Fibroblast of mammary gland (primary cell): ENCODE data around the gene SLC24A3.

Experiments used
- DNase-seq: peaks from one replicate; pipeline ENCODE4 v3.0.0-alpha.2; 2010; ENCODE audit warnings: low read depth
- H3K4me3 ChIP-seq: 2 replicates; pipeline ENCODE4 v1.5.1; 2011; ENCODE audit warnings: low read depth, mild to moderate bottlenecking, low read length, moderate library complexity; ENCODE audit not compliant: control insufficient read depth
- CTCF ChIP-seq: conservative IDR thresholded peaks from 2 replicates; pipeline ENCODE4 v1.5.1; 2011; ENCODE audit warnings: low read depth, low read length, inconsistent platforms; ENCODE audit not compliant: control insufficient read depth, insufficient read depth

Gene SLC24A3

GRCh38 chr20:19593762-19594161, 381.3 kb downstream of the SLC24A3 start:
- no peak for DNase-seq
- TF ChIP-seq CTCF: no peak

DNA sequence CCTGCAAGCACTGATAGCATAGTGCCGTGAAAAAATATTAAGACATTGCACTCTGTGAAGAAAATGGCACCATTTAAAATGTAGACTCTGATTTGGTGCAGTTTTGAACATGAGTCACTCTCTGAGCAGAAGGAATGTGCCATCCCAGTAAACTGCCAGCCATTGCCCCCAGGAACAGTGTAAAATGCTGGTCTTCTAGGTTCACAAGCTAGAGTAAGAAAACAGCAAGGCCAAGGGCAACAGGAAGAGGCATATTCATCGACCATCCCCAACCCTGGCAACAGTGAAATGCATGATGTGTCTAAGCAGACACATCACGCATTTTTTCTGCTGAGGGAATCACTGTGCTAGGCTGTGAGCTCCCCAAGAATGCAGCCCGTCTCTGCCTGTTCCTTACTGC, 382.5 kb downstream of the SLC24A3 start:
- no peak for DNase-seq
- H3K4me3 ChIP-seq: no peak overlapping the region
- no peak for TF ChIP-seq CTCF

More at GRCh38 chr20:19593762-19594161, 381.3 kb downstream of the SLC24A3 start:
- H3K4me3 ChIP-seq: no peak overlapping the region

- no peak for TF ChIP-seq CTCF
- DNase-seq: no peak
- no peak overlapping the region for H3K4me3 ChIP-seq
Measured at GRCh38 chr20:19598117-19598850, 385.8 kb downstream of the SLC24A3 start.

DNA sequence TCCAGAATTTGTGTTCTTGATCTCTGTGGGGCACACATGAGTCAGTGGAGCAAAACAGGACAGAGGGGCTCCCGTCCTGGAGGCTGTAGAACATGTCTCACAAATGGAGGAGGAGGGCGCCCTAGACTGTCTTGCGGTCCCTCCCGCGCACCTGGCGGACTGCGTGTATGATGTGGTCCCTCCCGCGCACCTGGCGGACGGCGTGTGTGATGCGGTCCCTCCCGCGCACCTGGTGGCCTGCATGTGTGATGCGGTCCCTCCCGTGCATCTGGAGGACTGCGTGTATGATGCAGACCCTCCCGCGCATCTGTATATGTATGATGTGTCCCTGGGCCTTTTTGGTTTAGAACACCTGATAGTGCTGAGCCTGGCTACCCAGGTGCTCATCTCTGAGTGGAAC, 386.8 kb downstream of the SLC24A3 start:
- H3K4me3 ChIP-seq: no peak overlapping the region
- no peak for TF ChIP-seq CTCF
- DNase-seq: no peak

DNA sequence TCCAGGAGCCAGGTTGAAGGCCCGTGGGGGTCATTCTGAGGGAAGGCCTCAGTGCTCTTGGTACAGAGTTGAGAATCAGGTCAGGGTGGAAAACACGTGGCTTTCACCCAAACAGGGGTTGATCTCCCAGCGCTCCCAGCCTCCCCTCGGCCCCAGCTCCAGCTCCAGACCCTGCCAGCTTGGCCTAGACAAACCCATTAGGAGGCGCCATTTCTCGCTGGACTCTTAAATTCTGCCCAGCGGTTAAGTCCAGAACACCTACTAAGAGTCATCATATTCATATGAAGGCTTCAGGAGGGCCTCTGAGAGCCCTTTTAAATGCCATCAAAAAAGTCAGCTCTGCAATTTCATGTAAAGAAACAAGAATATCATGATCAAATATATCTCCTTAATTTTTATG, 387.6 kb downstream of the SLC24A3 start:
- no peak for TF ChIP-seq CTCF

DNA sequence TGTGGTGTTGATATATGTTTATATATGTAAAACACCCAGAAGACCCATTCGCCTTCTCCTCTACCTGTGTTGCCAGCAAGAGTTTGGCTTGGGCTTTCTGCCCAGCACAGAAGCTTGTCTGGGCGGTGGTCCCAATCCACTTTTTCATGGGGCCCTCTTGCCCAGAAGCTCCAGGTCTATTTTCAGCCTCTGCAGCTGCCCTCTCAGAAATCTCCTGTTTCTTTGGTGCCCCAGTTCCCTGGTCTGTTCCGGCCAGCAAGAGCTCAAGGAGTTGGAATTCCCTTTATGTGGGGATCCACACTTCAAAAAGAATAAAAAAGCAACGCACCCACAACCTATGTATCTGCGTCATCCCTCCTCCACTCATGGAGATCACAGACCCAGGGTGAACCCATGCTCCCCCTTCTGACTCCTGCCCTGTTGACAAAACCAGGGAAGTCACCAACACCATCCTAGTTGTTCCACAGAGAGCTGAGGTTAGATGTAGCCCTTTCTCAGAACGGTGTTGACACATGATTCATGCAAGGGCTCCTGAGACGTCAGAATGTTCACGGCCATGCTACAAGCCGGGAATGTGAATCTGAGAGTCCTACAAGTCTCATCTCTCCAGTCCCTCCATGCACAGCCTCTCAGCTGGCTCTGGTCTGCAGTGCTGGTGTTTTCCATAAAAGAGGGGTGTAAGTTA, 388.8 kb downstream of the SLC24A3 start:
- no peak for DNase-seq
- no peak for TF ChIP-seq CTCF
- H3K4me3 ChIP-seq: no peak overlapping the region

More for the DNA sequence above, 387.6 kb downstream of the SLC24A3 start:
- DNase-seq: no peak
- no peak overlapping the region for H3K4me3 ChIP-seq
